GM12878 (cell line): ENCODE results near the gene CLVS2. TPM values are rescaled to one million over a fixed set of nuclear protein-coding genes. Genes with fewer than 3 reads are reported as not detected.

Experiments
- ATAC-seq: fragments of 200-7000 bp; cut with Tn5 transposase; 3 replicates; pipeline ENCODE4 v1.9.1; 2020; ENCODE audit warnings: mild to moderate bottlenecking, moderate library complexity
- BruUV-seq: library from RNA; stranded (reverse); fragments of 400-500 nt; replicated peaks from 2 replicates; lab custom pipeline; 2021; lab: Mats Ljungman, UMichigan
- CTCF ChIA-PET: fragments of 300-600 bp; sonication (Branson Sonifier 250); formaldehyde crosslinking; extraction: SDS; loops from one replicate; lab custom pipeline; 2021; ENCODE audit warnings: inconsistent platforms; lab: Yijun Ruan, JAX
- POLR2A ChIA-PET: fragments of 350-600 bp; formaldehyde crosslinking; extraction: SDS; loops from one replicate; lab custom pipeline; 2021; ENCODE audit warnings: inconsistent platforms; lab: Charles Lee
- RAD21 ChIA-PET: fragments of 300-600 bp; sonication (Branson Sonifier 250); formaldehyde crosslinking; loops from one replicate; lab custom pipeline; 2023; ENCODE audit warnings: antibody characterized with exemption; ENCODE audit not compliant: unreplicated experiment; lab: Charles Lee
- SMC1A ChIA-PET: fragments of 300-600 bp; sonication (Branson Sonifier 250); formaldehyde crosslinking; loops from one replicate; lab custom pipeline; 2023; ENCODE audit not compliant: unreplicated experiment, uncharacterized antibody; lab: Charles Lee
- DNase-seq: peaks from one replicate; pipeline ENCODE4 v3.0.0-alpha.2; 2011; ENCODE audit warnings: low read depth, low spot score
- FAIRE-seq: peaks from 3 replicates; lab custom pipeline; 2011; peaks lifted over from hg19 to GRCh38; lab: Jason Lieb, UNC
- H2AFZ ChIP-seq: 2 replicates; pipeline ENCODE4 v1.6.0; 2011; ENCODE audit warnings: low read depth, low read length, control low read depth; ENCODE audit not compliant: control insufficient read depth
- H3K27ac ChIP-seq: 2 replicates; pipeline ENCODE4 v1.5.1; 2011; ENCODE audit warnings: control low read depth; ENCODE audit not compliant: control insufficient read depth, insufficient read depth
- H3K27me3 ChIP-seq, 2 experiments: replicated peaks in 1 of 2; 2 replicates each; pipeline versions ENCODE4 v1.6.0 to v1.6.1; 2011; ENCODE audit warnings: low read length in 1 of 2; ENCODE audit not compliant: control insufficient read depth in 2 of 2, insufficient read depth in 2 of 2
- H3K36me3 ChIP-seq, 2 experiments: 2 replicates each; pipeline ENCODE4 v1.5.1; 2011; ENCODE audit warnings: low read length in 1 of 2; ENCODE audit not compliant: control insufficient read depth in 2 of 2, insufficient read depth in 2 of 2
- H3K4me1 ChIP-seq: 2 replicates; pipeline ENCODE4 v1.6.1; 2011; ENCODE audit warnings: mild to moderate bottlenecking, low read length, moderate library complexity, mixed read lengths; ENCODE audit not compliant: control insufficient read depth, insufficient read depth
- H3K4me2 ChIP-seq: 2 replicates; pipeline ENCODE4 v1.6.0; 2011; ENCODE audit warnings: control low read depth; ENCODE audit not compliant: control insufficient read depth, insufficient read depth
- H3K4me3 ChIP-seq: fragments of 200-600 bp; sonication (generic); 2 replicates; pipeline ENCODE4 v1.5.1; 2016
- H3K79me2 ChIP-seq: 2 replicates; pipeline ENCODE4 v1.6.0; 2011; ENCODE audit warnings: low read length; ENCODE audit not compliant: control insufficient read depth, insufficient read depth
- H3K9ac ChIP-seq: 2 replicates; pipeline ENCODE4 v1.8.0; 2011; ENCODE audit warnings: low read length, control low read depth, mixed read lengths; ENCODE audit not compliant: control insufficient read depth, insufficient read depth
- H3K9me3 ChIP-seq: replicated peaks from 3 replicates; pipeline ENCODE4 v1.5.1; 2011; ENCODE audit warnings: mild to moderate bottlenecking, low read length; ENCODE audit not compliant: control insufficient read depth, insufficient read depth
- H4K20me1 ChIP-seq: 2 replicates; pipeline ENCODE4 v1.6.0; 2011; ENCODE audit not compliant: control insufficient read depth, insufficient read depth
- BACH1 ChIP-seq: fragments of 450-650 bp; IDR thresholded peaks from 2 replicates; pipeline ENCODE4 v1.6.1; 2017; ENCODE audit warnings: mild to moderate bottlenecking, borderline replicate concordance
- CHD4 ChIP-seq: fragments of 200-600 bp; sonication (generic); IDR thresholded peaks from 2 replicates; pipeline ENCODE4 v1.6.1; 2016; ENCODE audit warnings: mild to moderate bottlenecking
- EED ChIP-seq: sonication (generic); IDR thresholded peaks from 2 replicates; pipeline ENCODE4 v1.6.1; 2016; ENCODE audit warnings: antibody characterized with exemption, low read depth
- ESRRA ChIP-seq: IDR thresholded peaks from 2 replicates; pipeline ENCODE4 v1.6.1; 2012; ENCODE audit warnings: mild to moderate bottlenecking, low read length, improper control_type of control experiment
- HDAC2 ChIP-seq: fragments of 200-600 bp; sonication (generic); IDR thresholded peaks from 2 replicates; pipeline ENCODE4 v1.6.1; 2017
- HDGF ChIP-seq: fragments of 450-650 bp; IDR thresholded peaks from 2 replicates; pipeline ENCODE4 v1.6.1; 2016; ENCODE audit warnings: antibody characterized with exemption
- JUNB ChIP-seq: IDR thresholded peaks from 2 replicates; pipeline ENCODE4 v1.6.1; 2016; ENCODE audit warnings: antibody characterized with exemption, mild to moderate bottlenecking
- KDM1A ChIP-seq: fragments of 200-600 bp; sonication (generic); IDR thresholded peaks from 2 replicates; pipeline ENCODE4 v1.6.1; 2016; ENCODE audit warnings: borderline replicate concordance
- MEF2A ChIP-seq: IDR thresholded peaks from 2 replicates; pipeline ENCODE4 v1.6.1; 2011; ENCODE audit warnings: low read depth, mild to moderate bottlenecking, low read length, moderate library complexity; ENCODE audit not compliant: insufficient read depth
- NR2C2 ChIP-seq: IDR thresholded peaks from 2 replicates; pipeline ENCODE4 v1.6.1; 2011; ENCODE audit warnings: borderline replicate concordance, low read depth; ENCODE audit not compliant: control insufficient read depth, insufficient read length
- PAX5 ChIP-seq: IDR thresholded peaks from 2 replicates; pipeline ENCODE4 v1.6.1; 2011; ENCODE audit warnings: low read depth, low read length, borderline replicate concordance
- POLR2A ChIP-seq: IDR thresholded peaks from 2 replicates; pipeline ENCODE4 v1.6.1; 2011; ENCODE audit warnings: low read depth, mild to moderate bottlenecking, low read length
- POU2F2 ChIP-seq: IDR thresholded peaks from 3 replicates; pipeline ENCODE4 v1.6.1; 2011; ENCODE audit warnings: low read depth, mild to moderate bottlenecking, low read length, borderline replicate concordance
- RBBP5 ChIP-seq: fragments of 200-600 bp; sonication (generic); conservative IDR thresholded peaks from 2 replicates; pipeline ENCODE4 v1.6.1; 2016
- RCOR1 ChIP-seq: conservative IDR thresholded peaks from 2 replicates; pipeline ENCODE4 v1.6.1; 2012; ENCODE audit warnings: low read depth, low read length, improper control_type of control experiment
- SMARCA5 ChIP-seq: fragments of 450-650 bp; IDR thresholded peaks from 2 replicates; pipeline ENCODE4 v1.6.1; 2017; ENCODE audit warnings: mild to moderate bottlenecking
- SREBF2 ChIP-seq: IDR thresholded peaks from 2 replicates; pipeline ENCODE4 v1.6.1; 2012; ENCODE audit warnings: mild to moderate bottlenecking, low read length
- ZNF274 ChIP-seq: IDR thresholded peaks from one replicate; pipeline ENCODE4 v1.8.0; 2011; ENCODE audit not compliant: insufficient read length, insufficient read depth
- WGBS: methylation state at CpG from one replicate; pipeline ENCODE4 v1.1.6; 2016; ENCODE audit warnings: low lambda C conversion rate; ENCODE audit not compliant: insufficient replicate concordance, insufficient coverage; ENCODE audit errors: missing lambda C conversion rate; 5-methylcytosine and 5-hydroxymethylcytosine counted together
- in situ Hi-C: fragments of 300-500 bp; cut with MboI; formaldehyde crosslinking; loops from 9 replicates; pipeline ENCODE4 v1.14.3; 2018; ENCODE audit warnings: mixed read lengths
- intact Hi-C: fragments of 100-400 bp; cut with micrococcal nuclease; formaldehyde crosslinking; loops from one replicate; pipeline ENCODE4 v1.14.2; 2022; ENCODE audit not compliant: unreplicated experiment
- polyA plus RNA-seq, 11 experiments: library from polyadenylated mRNA; depleted of rRNA in 4 of 11; unstranded in 6 of 11; stranded (reverse) in 5 of 11; fragments of >200 nt; fragmentation: Nextera tagmentation in 4 of 11; fragmentation: Illumina TruSeq in 1 of 11; extraction: Ambion mirVana in 4 of 11; extraction: Trizol in 1 of 11; gene quantifications; 1 replicate in 1 of 11; 2 replicates in 10 of 11; pipeline versions ENCODE4 v1.2.1 to v1.2.3, GENCODE V29; 2011 to 2016; ENCODE audit warnings: inconsistent platforms in 2 of 11, missing spikeins in 2 of 11, low read depth in 1 of 11
- total RNA-seq, 4 experiments: library from RNA; depleted of rRNA in 3 of 4; stranded (reverse); fragments of >200 nt in 3 of 4; fragmentation: Illumina TruSeq in 1 of 4; extraction: Trizol in 1 of 4; gene quantifications; 2 replicates each; pipeline versions ENCODE4 v1.2.1 to v1.2.3, GENCODE V29; 2013 to 2021
- TF ChIP-seq, protein P1 (sequence below): fragments of 450-650 bp; IDR thresholded peaks from 2 replicates; pipeline ENCODE4 v1.6.1; 2017; ENCODE audit warnings: low read depth, mild to moderate bottlenecking, moderate library complexity
- TF ChIP-seq, protein P2 (sequence below): fragments of 450-650 bp; conservative IDR thresholded peaks from 2 replicates; pipeline ENCODE4 v1.6.1; 2017; ENCODE audit warnings: mild to moderate bottlenecking, moderate library complexity

The CLVS2 gene
- total and polyA plus RNA-seq, 10 of the 15 experiments (the other 5 are each of a cell fraction or from before 2014, with no cell fraction given), result not detected

GRCh38 chr6:123085403-123085802 lies 89.4 kb downstream of the CLVS2 start:
- RAD21 ChIA-PET, result no interaction called here
- TF ChIP-seq ZNF274 (no peak), EED (no peak), KDM1A (no peak), RCOR1 (no peak), POU2F2 (no peak), HDGF (no peak), RBBP5 (no peak), ESRRA (no peak), BACH1 (no peak), POLR2A (no peak), PAX5 (no peak), MEF2A (no peak), HDAC2 (no peak), SREBF2 (no peak), CHD4 (no peak), NR2C2 (no peak), JUNB (no peak), SMARCA5 (no peak)
- TF ChIP-seq, protein P1, sequence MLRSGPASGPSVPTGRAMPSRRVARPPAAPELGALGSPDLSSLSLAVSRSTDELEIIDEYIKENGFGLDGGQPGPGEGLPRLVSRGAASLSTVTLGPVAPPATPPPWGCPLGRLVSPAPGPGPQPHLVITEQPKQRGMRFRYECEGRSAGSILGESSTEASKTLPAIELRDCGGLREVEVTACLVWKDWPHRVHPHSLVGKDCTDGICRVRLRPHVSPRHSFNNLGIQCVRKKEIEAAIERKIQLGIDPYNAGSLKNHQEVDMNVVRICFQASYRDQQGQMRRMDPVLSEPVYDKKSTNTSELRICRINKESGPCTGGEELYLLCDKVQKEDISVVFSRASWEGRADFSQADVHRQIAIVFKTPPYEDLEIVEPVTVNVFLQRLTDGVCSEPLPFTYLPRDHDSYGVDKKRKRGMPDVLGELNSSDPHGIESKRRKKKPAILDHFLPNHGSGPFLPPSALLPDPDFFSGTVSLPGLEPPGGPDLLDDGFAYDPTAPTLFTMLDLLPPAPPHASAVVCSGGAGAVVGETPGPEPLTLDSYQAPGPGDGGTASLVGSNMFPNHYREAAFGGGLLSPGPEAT, result no peak
- TF ChIP-seq, protein P2, sequence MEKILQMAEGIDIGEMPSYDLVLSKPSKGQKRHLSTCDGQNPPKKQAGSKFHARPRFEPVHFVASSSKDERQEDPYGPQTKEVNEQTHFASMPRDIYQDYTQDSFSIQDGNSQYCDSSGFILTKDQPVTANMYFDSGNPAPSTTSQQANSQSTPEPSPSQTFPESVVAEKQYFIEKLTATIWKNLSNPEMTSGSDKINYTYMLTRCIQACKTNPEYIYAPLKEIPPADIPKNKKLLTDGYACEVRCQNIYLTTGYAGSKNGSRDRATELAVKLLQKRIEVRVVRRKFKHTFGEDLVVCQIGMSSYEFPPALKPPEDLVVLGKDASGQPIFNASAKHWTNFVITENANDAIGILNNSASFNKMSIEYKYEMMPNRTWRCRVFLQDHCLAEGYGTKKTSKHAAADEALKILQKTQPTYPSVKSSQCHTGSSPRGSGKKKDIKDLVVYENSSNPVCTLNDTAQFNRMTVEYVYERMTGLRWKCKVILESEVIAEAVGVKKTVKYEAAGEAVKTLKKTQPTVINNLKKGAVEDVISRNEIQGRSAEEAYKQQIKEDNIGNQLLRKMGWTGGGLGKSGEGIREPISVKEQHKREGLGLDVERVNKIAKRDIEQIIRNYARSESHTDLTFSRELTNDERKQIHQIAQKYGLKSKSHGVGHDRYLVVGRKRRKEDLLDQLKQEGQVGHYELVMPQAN, result no peak
- TF ChIP-seq, all 136 proteins: peak for 0
- intact Hi-C loops, result no loop called here
- Histone ChIP-seq H3K36me3 (no peaks in the 10 kb centered on the region), H2AFZ (no peak overlapping the region), H3K4me3 (no peak overlapping the region), H3K4me1 (no peaks in the 10 kb centered on the region), H3K4me2 (no peak overlapping the region), H3K79me2 (no peaks in the 10 kb centered on the region), H4K20me1 (no peaks in the 10 kb centered on the region), H3K9ac (no peak overlapping the region), H3K27ac (no peak overlapping the region), H3K27me3 (no peaks in the 10 kb centered on the region), H3K9me3 (no peaks in the 10 kb centered on the region)
- DNase-seq (no peak), ATAC-seq (no peak), FAIRE-seq (no peak)
- in situ Hi-C loops, result no loop called here
- no TSS peak for BruUV-seq
- ChIA-PET CTCF (no interaction called here), POLR2A (no interaction called here), SMC1A (no interaction called here)
- WGBS, result 8% methylated on average over 5 of the region's 5 CpGs
